OCI-LY1 (cell line): ENCODE data around the gene TOM1.

ENCODE experiments used
- H2AFZ ChIP-seq: fragments of 200-600 bp; sonication (generic), shearing (Covaris generic); 2 replicates; pipeline ENCODE4 v1.6.0; 2014; ENCODE audit warnings: antibody characterized with exemption, mild to moderate bottlenecking, low read length
- H3F3A ChIP-seq: fragments of 200-600 bp; sonication (generic), shearing (Covaris generic); 2 replicates; pipeline ENCODE4 v1.6.0; 2014; ENCODE audit warnings: mild to moderate bottlenecking, antibody characterized with exemption, low read length, moderate library complexity; ENCODE audit not compliant: insufficient read depth
- H3K27ac ChIP-seq: fragments of 200-600 bp; sonication (generic); 2 replicates; pipeline ENCODE4 v1.5.1; 2014; ENCODE audit warnings: low read length, mixed run types, mild to moderate bottlenecking, low read depth; ENCODE audit not compliant: poor library complexity, severe bottlenecking
- H3K27me3 ChIP-seq: fragments of 200-600 bp; sonication (generic); 2 replicates; pipeline ENCODE4 v1.6.0; 2014; ENCODE audit warnings: antibody characterized with exemption, mild to moderate bottlenecking, low read length, moderate library complexity; ENCODE audit not compliant: insufficient read depth
- H3K36me3 ChIP-seq: fragments of 200-600 bp; sonication (generic); 2 replicates; pipeline ENCODE4 v1.6.1; 2014; ENCODE audit warnings: mild to moderate bottlenecking, antibody characterized with exemption, low read length, moderate library complexity, mixed read lengths; ENCODE audit not compliant: insufficient read depth
- H3K4me1 ChIP-seq: fragments of 200-600 bp; sonication (generic); 2 replicates; pipeline ENCODE4 v1.5.1; 2014; ENCODE audit warnings: mild to moderate bottlenecking, low read length, moderate library complexity; ENCODE audit not compliant: insufficient read depth, severe bottlenecking
- H3K4me2 ChIP-seq: fragments of 200-600 bp; sonication (generic), shearing (Covaris generic); 2 replicates; pipeline ENCODE4 v1.6.1; 2014; ENCODE audit warnings: low read length
- H3K4me3 ChIP-seq: fragments of 200-600 bp; sonication (generic); 2 replicates; pipeline ENCODE4 v1.5.1; 2014; ENCODE audit warnings: low read length, low read depth, mild to moderate bottlenecking, mixed read lengths; ENCODE audit not compliant: poor library complexity, severe bottlenecking
- H3K79me2 ChIP-seq: fragments of 200-600 bp; shearing (Covaris generic); 2 replicates; pipeline ENCODE4 v1.6.1; 2016; ENCODE audit warnings: mixed run types, low read length, mixed read lengths; ENCODE audit not compliant: insufficient read depth
- H3K9ac ChIP-seq: fragments of 200-600 bp; sonication (generic), shearing (Covaris generic); 2 replicates; pipeline ENCODE4 v1.6.1; 2014; ENCODE audit warnings: mild to moderate bottlenecking, low read length, mixed read lengths
- H3K9me2 ChIP-seq: fragments of 200-600 bp; sonication (generic), shearing (Covaris generic); 2 replicates; pipeline ENCODE4 v1.6.1; 2014; ENCODE audit warnings: low read depth, mild to moderate bottlenecking, low read length, mixed read lengths
- H3K9me3 ChIP-seq: fragments of 200-600 bp; shearing (Covaris generic); 2 replicates; pipeline ENCODE4 v1.6.1; 2014; ENCODE audit warnings: low read length, mixed read lengths
- H4K20me1 ChIP-seq: fragments of 200-600 bp; sonication (generic), shearing (Covaris generic); 2 replicates; pipeline ENCODE4 v1.6.0; 2016; ENCODE audit warnings: mild to moderate bottlenecking, low read length; ENCODE audit not compliant: insufficient read depth
- EZH2 ChIP-seq: fragments of 200-600 bp; sonication (generic), shearing (Covaris generic); IDR thresholded peaks from 2 replicates; pipeline ENCODE4 v1.8.0; 2017; ENCODE audit warnings: borderline replicate concordance, mixed run types, mild to moderate bottlenecking, antibody characterized with exemption, low read length, moderate library complexity, mixed read lengths
- TF ChIP-seq, protein P1 (sequence below): fragments of 200-600 bp; sonication (generic), shearing (Covaris generic); IDR thresholded peaks from 2 replicates; pipeline ENCODE4 v1.5.1; 2017; ENCODE audit warnings: mild to moderate bottlenecking, antibody characterized with exemption, low read length, moderate library complexity, mixed read lengths

TOM1 gene

DNA sequence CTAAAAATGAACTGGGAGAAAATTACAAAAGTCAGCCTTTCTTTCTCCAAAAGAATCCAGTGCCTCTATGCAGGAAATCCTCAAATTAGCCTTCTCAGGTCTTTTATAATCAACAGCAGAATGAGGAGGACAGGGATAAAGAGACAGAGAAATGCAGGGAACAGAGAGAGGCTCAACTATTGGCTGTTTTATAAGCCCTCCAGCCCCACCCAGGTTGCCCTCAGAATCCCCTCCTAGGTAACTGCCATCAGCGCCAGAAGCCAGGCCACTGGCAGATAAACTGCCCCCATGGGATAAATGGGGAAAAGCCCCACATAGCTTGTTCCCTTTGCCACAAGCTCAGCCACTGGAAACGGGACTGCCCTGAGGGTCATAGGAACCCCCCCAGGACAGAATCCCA lies 70.3 kb downstream of the TOM1 start:
- peak overlapping the region; percentile 94 for H3K27ac ChIP-seq
- H3K9me3 ChIP-seq, result no peaks in the 10 kb centered on the region
- peaks cover 48% of the 10 kb centered on the region for H3K4me1 ChIP-seq
- H3K4me3 ChIP-seq, result no peak overlapping the region
- H3K27me3 ChIP-seq, result no peaks in the 10 kb centered on the region
- TF ChIP-seq, protein P1, sequence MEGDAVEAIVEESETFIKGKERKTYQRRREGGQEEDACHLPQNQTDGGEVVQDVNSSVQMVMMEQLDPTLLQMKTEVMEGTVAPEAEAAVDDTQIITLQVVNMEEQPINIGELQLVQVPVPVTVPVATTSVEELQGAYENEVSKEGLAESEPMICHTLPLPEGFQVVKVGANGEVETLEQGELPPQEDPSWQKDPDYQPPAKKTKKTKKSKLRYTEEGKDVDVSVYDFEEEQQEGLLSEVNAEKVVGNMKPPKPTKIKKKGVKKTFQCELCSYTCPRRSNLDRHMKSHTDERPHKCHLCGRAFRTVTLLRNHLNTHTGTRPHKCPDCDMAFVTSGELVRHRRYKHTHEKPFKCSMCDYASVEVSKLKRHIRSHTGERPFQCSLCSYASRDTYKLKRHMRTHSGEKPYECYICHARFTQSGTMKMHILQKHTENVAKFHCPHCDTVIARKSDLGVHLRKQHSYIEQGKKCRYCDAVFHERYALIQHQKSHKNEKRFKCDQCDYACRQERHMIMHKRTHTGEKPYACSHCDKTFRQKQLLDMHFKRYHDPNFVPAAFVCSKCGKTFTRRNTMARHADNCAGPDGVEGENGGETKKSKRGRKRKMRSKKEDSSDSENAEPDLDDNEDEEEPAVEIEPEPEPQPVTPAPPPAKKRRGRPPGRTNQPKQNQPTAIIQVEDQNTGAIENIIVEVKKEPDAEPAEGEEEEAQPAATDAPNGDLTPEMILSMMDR, result no peak
- TF ChIP-seq EZH2, result no peak
- no peaks in the 10 kb centered on the region for H3K9me2 ChIP-seq
- H3K9ac ChIP-seq, result no peak overlapping the region
- H3K79me2 ChIP-seq, result no peaks in the 10 kb centered on the region
- H4K20me1 ChIP-seq, result no peaks in the 10 kb centered on the region
- H3K36me3 ChIP-seq, result no peaks in the 10 kb centered on the region
- no peak overlapping the region for H2AFZ ChIP-seq
- H3F3A ChIP-seq, result peaks cover 5% of the 10 kb centered on the region; the same call in 1 of the 2 replicates
- H3K4me2 ChIP-seq, result no peak overlapping the region

DNA sequence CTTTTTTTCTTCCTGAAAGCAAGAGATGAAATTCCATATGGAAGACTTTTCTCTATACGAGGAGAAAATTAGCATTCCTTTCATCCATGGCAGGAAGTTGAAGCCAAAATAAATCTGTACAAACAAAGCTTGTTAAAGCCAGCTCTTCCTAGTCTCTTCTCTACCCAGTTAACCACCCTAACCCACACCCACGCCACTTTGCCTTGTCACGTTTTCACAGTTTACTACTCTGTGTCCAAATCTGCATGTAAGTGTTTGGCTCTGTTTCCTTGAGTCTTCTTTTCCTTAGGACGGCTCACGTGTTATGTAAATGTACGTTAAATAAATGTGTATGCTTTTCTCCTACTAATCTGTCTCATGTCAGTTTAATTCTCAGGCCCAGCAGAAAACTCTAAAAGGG lies 74.1 kb downstream of the TOM1 start:
- H3K27ac ChIP-seq, result no peak overlapping the region
- no peak overlapping the region for H3K4me3 ChIP-seq
- H2AFZ ChIP-seq, result no peak overlapping the region
- H3K9me2 ChIP-seq, result no peaks in the 10 kb centered on the region
- no peak overlapping the region for H3K9ac ChIP-seq
- no peaks in the 10 kb centered on the region for H3K79me2 ChIP-seq
- H3K27me3 ChIP-seq, result no peaks in the 10 kb centered on the region
- TF ChIP-seq EZH2, result no peak
- TF ChIP-seq, protein P1, result no peak
- no peaks in the 10 kb centered on the region for H3K9me3 ChIP-seq
- peaks cover 44% of the 10 kb centered on the region for H3K4me1 ChIP-seq
- H3K36me3 ChIP-seq, result no peaks in the 10 kb centered on the region
- H4K20me1 ChIP-seq, result no peaks in the 10 kb centered on the region
- H3F3A ChIP-seq, result no peaks in the 10 kb centered on the region; the same call in 1 of the 2 replicates
- H3K4me2 ChIP-seq, result no peak overlapping the region

DNA sequence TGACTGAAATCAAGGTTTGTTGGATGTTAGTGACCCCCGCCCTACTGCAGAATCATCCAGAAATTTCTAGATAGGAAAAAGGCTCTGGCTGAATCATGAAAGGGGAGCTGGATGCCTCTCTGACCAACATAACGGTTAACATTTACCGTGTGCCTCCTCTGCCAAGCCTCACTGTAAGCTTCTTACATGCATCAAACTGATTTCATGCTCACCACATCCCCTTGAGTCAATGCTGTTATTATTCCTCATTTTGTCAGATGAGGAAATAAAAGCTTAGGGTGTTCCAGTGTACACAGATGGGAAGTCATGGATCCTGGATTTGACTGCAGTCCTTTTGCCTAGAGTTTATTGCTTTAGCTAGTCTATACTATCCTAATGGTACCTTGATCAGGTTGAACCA lies 75.3 kb downstream of the TOM1 start:
- H3K4me2 ChIP-seq, result no peak overlapping the region
- peak overlapping the region; percentile 43 for H3K27ac ChIP-seq
- H3K4me3 ChIP-seq, result no peak overlapping the region
- no peak for TF ChIP-seq EZH2
- TF ChIP-seq, protein P1, result no peak
- no peak overlapping the region for H3K9ac ChIP-seq
- H3K36me3 ChIP-seq, result no peaks in the 10 kb centered on the region
- H3F3A ChIP-seq, result no peaks in the 10 kb centered on the region; the same call in 1 of the 2 replicates
- H3K9me3 ChIP-seq, result no peaks in the 10 kb centered on the region
- H3K9me2 ChIP-seq, result no peaks in the 10 kb centered on the region
- H4K20me1 ChIP-seq, result no peaks in the 10 kb centered on the region
- no peak overlapping the region for H2AFZ ChIP-seq
- no peaks in the 10 kb centered on the region for H3K27me3 ChIP-seq
- H3K79me2 ChIP-seq, result no peaks in the 10 kb centered on the region
- H3K4me1 ChIP-seq, result peaks cover 32% of the 10 kb centered on the region
